Superior temporal gyrus (tissue), 1 donor: ENCODE results near the gene PCIF1.

Experiments
- DNase-seq: peaks from one replicate; pipeline ENCODE4 v3.0.0-alpha.2; 2016; ENCODE audit errors: extremely low spot score

Gene PCIF1

DNA sequence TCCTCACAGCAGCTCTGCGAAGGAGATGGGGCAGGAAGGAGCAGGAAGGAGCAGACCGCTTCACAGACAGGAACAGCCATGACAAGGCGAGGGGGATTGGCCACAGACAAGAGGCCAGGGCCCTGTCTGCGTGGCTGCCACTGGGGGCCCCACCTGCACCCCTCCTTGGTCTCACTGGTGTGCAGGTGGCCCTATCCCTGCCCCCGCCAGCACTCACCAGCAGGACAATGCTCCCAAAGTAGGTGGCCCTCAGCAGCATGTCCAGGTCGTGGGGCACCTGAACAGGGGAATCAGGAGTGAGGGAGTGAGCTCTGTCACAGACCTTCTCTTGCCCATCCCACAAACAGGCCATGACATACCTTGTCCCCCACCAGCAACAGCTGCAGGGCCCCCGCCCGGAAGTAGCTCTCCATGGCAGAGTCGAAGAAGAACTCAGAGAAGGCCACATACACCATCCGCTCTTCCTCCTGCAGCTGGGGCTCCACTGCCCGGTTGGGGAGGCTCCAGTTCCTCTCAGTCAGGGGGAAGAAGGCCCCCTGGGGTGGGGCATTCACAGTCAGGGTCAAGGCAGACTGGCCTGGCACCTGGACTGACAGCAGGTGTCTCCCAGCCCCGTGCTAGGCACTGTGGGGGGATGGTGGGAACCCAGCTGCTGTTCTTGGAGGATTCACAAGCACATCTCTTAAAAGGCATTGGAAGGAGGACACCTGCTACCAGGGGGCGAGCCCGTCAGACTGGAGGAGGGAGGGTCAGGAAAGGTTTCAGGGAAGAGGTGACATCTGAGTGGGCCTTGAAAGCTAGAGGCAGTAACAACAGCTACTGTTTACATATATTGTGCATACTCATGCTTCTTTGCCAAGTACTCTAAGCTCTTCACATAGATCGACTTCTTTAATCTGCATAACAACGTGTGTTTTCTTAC lies 29.6 kb upstream of the PCIF1 start:
- DNase-seq: no peak

- no peak for DNase-seq
These were observed 28.9 kb upstream of the PCIF1 start for GRCh38 chr20:45905505-45906079.

DNA sequence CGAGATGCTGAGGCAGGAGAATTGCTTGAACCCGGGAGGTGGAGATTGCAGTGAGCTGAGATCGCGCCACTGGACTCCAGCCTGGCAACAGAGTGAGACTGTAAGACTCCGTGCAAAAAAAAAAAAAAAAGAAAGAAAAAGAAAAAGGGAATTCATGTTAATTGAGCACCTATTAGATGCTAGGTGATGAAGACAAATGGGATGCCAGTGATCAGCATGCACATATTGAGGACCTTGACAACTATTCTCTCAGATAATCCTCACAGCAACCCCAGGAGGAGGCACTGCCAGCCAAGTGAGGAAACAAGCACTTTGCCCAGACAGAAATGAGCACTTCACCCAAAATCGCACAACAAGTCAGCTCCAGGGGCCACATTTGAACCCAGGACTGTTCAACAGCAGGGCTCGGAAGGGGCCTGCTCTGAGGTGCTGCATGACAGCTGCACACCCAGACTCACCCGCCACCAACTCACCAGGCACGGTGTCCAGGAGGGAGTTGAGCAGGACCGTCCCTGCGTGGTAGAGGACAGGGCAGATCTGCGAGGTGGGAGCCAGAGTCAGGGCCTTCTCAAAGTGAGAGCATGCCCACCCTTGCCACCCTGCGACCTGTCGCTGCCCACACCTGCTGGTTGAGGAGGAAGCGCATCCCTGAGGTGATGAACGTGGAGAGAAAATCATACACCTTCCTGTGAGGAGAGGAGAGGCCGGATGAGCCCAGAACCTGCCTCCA lies 27.1 kb upstream of the PCIF1 start:
- no peak for DNase-seq

- DNase-seq: no peak
These were observed 26.4 kb upstream of the PCIF1 start for GRCh38 chr20:45908084-45908483.

- DNase-seq: no peak
These were observed 25.1 kb upstream of the PCIF1 start for GRCh38 chr20:45909336-45909808.

- DNase-seq: no peak
These were observed 24.4 kb upstream of the PCIF1 start for GRCh38 chr20:45909817-45910669.

GRCh38 chr20:45910670-45911485 lies 23.6 kb upstream of the PCIF1 start:
- peak; percentile 71 for DNase-seq

DNA sequence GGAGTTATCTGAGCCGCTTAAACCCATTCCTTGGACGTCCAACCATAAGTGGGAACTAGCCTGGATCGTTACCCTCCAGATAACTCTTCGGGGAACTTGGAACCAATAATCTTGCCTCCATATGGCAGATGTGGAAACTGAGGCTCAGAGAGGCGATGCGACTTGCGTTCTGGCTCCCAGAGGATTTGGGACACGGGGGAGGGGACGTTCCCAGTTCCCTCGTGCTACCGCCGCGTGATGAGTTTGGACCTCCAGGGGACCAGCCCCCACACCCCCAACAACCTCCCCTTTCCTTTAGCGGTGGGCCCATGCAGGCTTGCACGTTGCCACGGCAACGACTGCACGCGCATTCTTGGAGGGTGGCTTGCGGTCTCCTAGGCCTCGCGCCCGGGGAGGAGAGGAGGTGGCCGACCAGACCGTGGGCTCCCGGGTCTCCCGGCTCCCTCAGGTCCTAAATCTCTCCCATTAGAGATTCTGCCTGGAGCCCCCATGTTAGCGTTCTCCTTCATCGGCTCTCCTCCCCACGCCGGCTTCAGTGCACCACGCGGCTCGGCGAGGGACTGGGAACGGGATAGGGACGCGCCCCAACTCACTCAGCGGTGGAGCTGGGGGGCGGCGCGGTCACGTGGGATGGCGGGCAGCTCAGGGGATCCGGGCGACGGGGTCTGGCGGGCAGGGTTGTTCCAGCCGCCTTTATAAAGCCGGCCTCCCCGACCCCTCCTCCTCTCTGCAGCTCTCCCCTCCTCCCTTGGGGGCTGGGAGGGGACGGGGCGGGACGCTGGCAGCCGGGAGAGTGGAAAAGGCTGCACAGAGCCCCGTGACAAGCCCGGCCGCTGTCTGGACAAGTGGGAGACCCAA lies 22.8 kb upstream of the PCIF1 start, which contains the start of gene PLTP:
PLTP (minus strand) TSS at position 670 of the 858 bp plus-strand sequence. CDS start 703 bp downstream, outside the sequence.
- DNase-seq: peak; percentile 38

DNA sequence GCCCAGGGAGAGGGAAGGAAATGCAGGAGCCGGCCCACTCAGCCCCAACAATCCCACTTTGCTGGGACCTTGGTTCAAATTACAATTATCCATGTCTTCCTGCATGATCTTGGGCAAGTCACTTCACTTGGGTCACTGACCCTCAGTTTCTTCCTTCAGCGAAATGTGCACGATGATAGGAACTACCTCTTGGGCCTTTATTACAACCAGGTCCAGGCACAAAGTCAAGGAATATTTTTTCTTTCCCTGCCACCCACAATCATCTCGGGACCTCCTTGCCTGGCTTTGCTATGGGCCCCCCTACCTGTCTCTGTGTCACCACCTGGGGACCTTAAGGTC lies 22.2 kb upstream of the PCIF1 start:
- no peak for DNase-seq

DNA sequence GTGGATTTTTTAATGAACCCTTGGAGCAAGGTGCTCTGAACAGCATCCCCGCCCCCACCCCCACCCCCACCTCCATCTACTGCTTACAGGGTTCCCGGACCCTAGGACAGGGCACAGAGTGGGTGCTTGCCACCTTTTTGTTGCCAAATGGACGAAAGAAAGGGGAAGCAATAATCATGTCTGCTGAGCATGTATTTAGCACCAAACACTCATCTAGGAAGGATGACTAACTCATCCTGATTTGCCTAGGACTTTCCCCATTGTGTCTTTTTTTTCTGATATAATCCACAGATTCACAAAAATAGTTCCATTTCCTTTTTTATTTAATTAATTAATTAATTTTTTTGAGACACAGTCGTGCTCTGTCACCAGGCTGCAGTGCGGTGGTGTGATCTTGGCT lies 21.4 kb upstream of the PCIF1 start:
- DNase-seq: no peak

GRCh38 chr20:45917790-45918141 lies 16.7 kb upstream of the PCIF1 start:
- peak; percentile 44 for DNase-seq

DNA sequence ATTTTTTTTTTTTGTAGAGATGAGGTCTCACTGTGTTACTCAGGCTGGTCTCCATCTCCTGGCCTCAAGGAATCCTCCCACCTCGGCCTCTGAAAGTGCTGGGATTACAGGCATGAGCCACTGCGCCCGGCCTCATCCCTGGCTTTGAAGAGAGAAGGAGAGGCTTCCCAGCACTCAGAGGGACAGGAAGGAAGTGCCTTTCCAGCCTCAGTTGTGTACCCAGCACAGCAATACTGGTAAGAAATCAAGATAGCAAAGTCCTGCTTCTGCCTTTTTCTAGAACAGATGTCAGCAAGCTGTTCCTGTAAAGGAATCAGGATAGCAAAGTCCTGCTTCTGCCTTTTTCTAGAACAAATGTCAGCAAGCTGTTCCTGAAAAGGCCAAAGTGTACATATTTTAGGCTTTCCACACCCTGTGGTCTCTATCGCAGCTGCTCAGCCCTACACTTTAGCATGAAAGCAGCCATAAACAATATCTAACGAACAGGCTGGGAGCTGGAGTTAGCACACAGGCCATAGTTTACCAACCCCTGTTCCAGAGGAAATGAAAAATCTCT lies 16.2 kb upstream of the PCIF1 start:
- DNase-seq: no peak

DNA sequence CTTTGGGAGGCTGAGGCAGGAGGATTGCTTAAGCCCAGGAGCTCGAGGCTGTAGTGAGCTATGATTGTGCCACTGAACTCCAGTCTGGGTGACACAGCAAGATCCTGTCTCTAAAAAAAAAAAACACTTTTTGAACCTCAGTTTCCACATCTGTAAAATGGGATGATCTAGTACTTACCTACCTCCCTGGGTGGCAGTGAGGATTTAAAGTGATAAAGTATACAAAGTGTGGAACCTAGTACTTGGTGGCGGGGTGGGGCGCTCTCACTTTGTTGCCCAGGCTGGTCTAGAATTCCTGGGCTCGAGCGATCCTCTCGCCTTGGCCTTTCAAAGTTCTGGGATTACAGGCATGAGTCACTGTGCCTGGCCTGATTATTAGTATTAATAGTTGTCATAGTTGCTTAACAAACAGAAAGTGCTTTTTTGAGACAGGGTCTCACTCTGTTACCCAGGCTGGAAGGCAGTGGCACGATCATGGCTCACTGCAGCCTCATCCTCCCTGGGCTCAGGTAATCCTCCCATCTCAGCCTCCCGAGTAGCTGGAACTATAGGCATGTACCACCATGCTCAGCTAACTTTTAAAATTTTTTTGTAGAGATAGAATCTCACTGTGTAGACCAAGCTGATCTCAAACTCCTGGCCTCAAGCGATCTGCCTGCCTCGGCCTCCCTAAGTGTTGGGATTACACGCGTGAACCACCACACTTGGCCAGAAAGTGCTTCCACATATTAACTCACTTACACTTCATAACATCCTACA lies 15.5 kb upstream of the PCIF1 start:
- DNase-seq: no peak

GRCh38 chr20:45919542-45920399 lies 14.7 kb upstream of the PCIF1 start:
- DNase-seq: no peak

- no peak for DNase-seq
These were observed 13.8 kb upstream of the PCIF1 start for GRCh38 chr20:45920462-45921336.

DNA sequence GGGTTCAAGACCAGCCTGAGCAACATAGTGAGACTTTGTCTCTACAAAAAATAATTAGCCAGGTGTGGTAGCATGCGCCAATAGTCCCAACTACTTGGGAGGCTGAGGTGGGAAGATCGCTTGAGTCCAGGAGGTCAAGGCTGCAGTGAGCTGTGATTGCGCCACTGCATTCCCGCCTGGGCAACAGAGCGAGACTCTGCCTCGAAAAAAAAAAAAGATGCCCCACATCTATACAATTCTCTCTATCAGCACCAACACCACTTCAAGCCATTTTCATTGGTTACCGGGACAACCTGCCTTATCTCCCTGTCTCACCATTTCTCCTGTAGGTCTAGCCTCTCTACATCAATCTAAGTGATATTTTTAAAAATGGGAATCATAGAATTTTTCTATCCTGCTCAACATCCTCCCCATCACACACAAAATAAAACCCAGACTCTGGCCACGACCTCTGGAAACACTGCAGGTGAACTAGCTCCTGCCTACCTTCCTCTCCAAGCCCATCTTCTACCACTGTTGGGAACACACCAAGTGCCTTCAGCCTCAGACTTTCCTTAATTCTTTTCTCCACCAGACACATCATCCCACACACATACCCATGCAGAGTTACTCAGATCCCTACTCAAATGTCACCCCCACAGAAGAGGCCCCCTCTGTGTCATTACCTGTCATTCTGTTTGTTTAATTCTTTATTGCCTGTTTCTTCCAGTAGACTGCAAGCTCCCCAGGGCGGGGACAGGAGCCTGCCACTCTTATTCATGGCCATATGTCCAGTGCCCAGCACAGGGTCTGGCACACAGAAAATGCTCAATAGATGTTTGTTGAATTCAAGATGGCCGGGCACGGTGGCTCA lies 12.9 kb upstream of the PCIF1 start:
- no peak for DNase-seq
